NT2/D1 (cell line): ENCODE measurements around the gene NEURL2.
"Not testable (repeated sequence)": the region's sequence is repeated elsewhere in the genome, so short reads cannot be mapped to it uniquely, and the experiment has no call there.

Experiments used
- DNase-seq: peaks from one replicate; pipeline ENCODE4 v3.0.0-alpha.2; 2011; ENCODE audit warnings: low read depth, low spot score
- H3K27me3 ChIP-seq: 2 replicates; pipeline ENCODE4 v1.6.0; 2011; ENCODE audit warnings: mild to moderate bottlenecking; ENCODE audit not compliant: insufficient read length, insufficient read depth
- H3K36me3 ChIP-seq: 2 replicates; pipeline ENCODE4 v1.6.1; 2011; ENCODE audit warnings: mild to moderate bottlenecking, low read length, mixed read lengths; ENCODE audit not compliant: insufficient read depth, insufficient read length
- H3K4me1 ChIP-seq: 2 replicates; pipeline ENCODE4 v1.5.1; 2011; ENCODE audit not compliant: insufficient read depth, insufficient read length
- H3K4me3 ChIP-seq: 2 replicates; pipeline ENCODE4 v1.5.1; 2011; ENCODE audit warnings: low read depth; ENCODE audit not compliant: insufficient read length
- H3K9ac ChIP-seq: 2 replicates; pipeline ENCODE4 v1.6.0; 2011; ENCODE audit warnings: low read depth; ENCODE audit not compliant: insufficient read length
- H3K9me3 ChIP-seq: 2 replicates; pipeline ENCODE4 v1.5.1; 2011; ENCODE audit warnings: mild to moderate bottlenecking, low read length; ENCODE audit not compliant: insufficient read depth
- SUZ12 ChIP-seq: IDR thresholded peaks from 2 replicates; pipeline ENCODE4 v1.6.1; 2011; ENCODE audit not compliant: insufficient read length, insufficient read depth; ENCODE audit errors: extremely low read depth
- YY1 ChIP-seq: IDR thresholded peaks from 2 replicates; pipeline ENCODE4 v1.6.1; 2011; ENCODE audit not compliant: insufficient read length, insufficient read depth
- ZNF274 ChIP-seq: IDR thresholded peaks from 2 replicates; pipeline ENCODE4 v1.6.1; 2011; ENCODE audit warnings: mild to moderate bottlenecking, low read depth, low read length

The NEURL2 gene

DNA sequence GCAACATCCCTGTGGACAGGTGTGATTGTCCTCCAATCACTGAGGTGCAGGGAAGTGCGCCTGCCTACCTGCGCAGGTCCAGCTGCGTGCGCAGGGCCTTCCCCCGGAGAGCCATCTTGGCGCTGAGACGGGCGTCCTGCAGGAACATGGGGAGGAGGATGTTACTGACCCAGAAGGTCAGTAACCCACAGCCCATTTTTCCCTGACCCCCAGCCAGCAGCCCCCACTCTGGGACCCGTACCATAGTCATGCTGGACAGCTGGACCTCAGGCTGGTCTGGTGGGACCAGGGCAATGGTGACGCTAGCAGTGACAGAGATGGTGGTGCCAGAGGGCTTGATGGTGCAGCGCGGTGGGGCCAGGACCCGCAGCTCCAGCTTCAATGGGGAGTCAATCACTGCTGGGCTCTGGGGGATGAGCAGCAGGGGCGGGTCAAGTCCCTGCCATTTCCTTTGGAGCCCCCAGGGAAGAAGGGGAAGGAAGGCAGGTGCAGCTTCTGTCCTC, 11.2 kb upstream of the NEURL2 start:
- Histone ChIP-seq H3K4me1 (peaks cover 7% of the 10 kb centered on the region), H3K4me3 (no peak overlapping the region), H3K27me3 (no peaks in the 10 kb centered on the region), H3K36me3 (peaks cover 91% of the 10 kb centered on the region), H3K9me3 (no peaks in the 10 kb centered on the region), H3K9ac (no peak overlapping the region)
- no peak for TF ChIP-seq ZNF274
- no peak for TF ChIP-seq SUZ12
- no peak for TF ChIP-seq YY1
- DNase-seq: no peak

- peaks cover 93% of the 10 kb centered on the region for H3K36me3 ChIP-seq
- not testable (repeated sequence) for H3K27me3 ChIP-seq, H3K4me1 ChIP-seq, H3K9ac ChIP-seq, DNase-seq, H3K4me3 ChIP-seq, H3K9me3 ChIP-seq
Measured at GRCh38 chr20:45901332-45901731, 10.3 kb upstream of the NEURL2 start.

DNA sequence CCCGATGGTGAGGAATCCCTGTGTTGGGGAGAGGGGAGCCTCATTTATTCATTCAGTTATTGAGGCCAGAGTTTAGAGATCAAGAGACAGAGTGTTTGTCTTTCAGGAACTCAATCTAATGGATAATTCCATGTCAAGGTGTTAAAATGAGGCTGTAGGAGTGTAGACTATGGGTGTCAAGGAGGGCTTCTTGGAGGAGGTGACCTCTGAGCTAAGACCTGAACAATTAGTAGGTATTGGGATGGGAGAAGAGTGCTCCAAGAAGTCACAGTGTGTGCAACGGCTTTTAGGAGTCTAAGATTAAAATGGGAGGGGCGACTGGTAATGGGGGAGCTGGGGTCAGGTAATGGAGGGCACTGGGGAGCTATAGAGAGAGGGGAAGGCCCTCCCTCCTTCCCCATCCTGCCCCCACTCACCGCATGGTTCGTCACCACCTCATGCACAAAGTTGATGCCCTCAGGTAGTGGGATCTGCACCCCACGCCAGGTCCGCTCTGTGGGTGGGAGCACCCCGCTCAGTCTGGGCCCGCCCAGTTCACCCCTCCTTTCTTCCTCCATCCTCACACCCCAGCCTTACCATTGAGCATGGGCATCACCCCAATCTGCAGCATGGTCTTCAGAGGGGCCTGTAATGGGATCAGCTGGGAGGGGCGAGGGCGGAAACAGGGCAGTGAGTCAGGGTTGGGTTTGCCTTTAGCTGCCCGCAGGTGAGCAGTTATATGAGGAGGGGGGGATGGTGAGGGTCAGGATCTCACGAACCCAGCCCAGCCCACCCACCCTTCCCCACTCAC, 8.2 kb upstream of the NEURL2 start:
- Histone ChIP-seq H3K4me1 (no peaks in the 10 kb centered on the region), H3K9me3 (no peaks in the 10 kb centered on the region), H3K4me3 (no peak overlapping the region), H3K27me3 (no peaks in the 10 kb centered on the region), H3K36me3 (peaks cover 88% of the 10 kb centered on the region), H3K9ac (no peak overlapping the region)
- DNase-seq: no peak
- TF ChIP-seq YY1 (no peak), ZNF274 (no peak), SUZ12 (no peak)

DNA sequence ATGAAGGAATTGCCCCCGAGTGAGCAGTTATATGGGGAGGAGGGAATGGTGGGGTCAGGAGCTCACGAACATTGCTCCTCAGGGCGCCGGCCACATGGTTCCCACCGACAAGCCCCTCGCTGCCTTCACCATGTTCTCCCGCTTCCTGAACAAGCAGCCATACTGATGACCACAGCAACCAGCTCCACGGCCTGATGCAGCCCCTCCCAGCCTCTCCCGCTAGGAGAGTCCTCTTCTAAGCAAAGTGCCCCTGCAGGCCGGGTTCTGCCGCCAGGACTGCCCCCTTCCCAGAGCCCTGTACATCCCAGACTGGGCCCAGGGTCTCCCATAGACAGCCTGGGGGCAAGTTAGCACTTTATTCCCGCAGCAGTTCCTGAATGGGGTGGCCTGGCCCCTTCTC, 7.3 kb upstream of the NEURL2 start:
- TF ChIP-seq ZNF274 (no peak), SUZ12 (no peak), YY1 (no peak)
- DNase-seq: no peak
- Histone ChIP-seq H3K4me1 (no peaks in the 10 kb centered on the region), H3K27me3 (no peaks in the 10 kb centered on the region), H3K4me3 (no peak overlapping the region), H3K9me3 (no peaks in the 10 kb centered on the region), H3K36me3 (peaks cover 84% of the 10 kb centered on the region), H3K9ac (no peak overlapping the region)

GRCh38 chr20:45897692-45898091, 6.7 kb upstream of the NEURL2 start:
- no peak for DNase-seq
- no peak overlapping the region for H3K4me3 ChIP-seq
- H3K9ac ChIP-seq: no peak overlapping the region
- no peaks in the 10 kb centered on the region for H3K27me3 ChIP-seq
- H3K36me3 ChIP-seq: peaks cover 84% of the 10 kb centered on the region
- no peak for TF ChIP-seq ZNF274
- TF ChIP-seq YY1: no peak
- no peak for TF ChIP-seq SUZ12
- H3K4me1 ChIP-seq: no peaks in the 10 kb centered on the region
- no peaks in the 10 kb centered on the region for H3K9me3 ChIP-seq

DNA sequence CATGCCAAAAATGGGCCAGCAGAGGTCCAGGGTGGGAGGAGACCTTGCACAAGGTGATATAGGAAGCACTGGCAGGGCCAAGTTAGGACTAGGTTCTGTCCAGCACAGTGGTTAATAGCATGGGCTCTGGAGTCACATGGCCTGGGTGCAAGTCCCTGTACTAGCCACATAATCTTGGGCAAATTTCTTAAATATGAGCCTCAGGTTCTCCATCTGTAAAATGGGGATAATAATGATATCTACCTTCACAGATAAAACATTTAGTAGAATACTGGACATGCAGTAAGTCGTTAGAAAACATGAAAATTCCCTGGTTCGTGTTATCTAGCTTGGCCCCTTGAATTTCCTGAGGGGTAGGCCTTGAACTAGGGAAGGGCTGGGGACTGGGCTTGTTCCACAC, 6.3 kb upstream of the NEURL2 start:
- Histone ChIP-seq H3K9me3 (no peaks in the 10 kb centered on the region), H3K27me3 (no peaks in the 10 kb centered on the region), H3K36me3 (peaks cover 84% of the 10 kb centered on the region), H3K4me3 (no peak overlapping the region), H3K4me1 (no peaks in the 10 kb centered on the region), H3K9ac (no peak overlapping the region)
- DNase-seq: no peak
- TF ChIP-seq YY1 (no peak), ZNF274 (no peak), SUZ12 (no peak)

- Histone ChIP-seq H3K9me3 (no peaks in the 10 kb centered on the region), H3K36me3 (peaks cover 79% of the 10 kb centered on the region), H3K9ac (no peak overlapping the region), H3K4me1 (no peaks in the 10 kb centered on the region), H3K4me3 (no peak overlapping the region), H3K27me3 (no peaks in the 10 kb centered on the region)
- DNase-seq: no peak
- TF ChIP-seq YY1 (no peak), ZNF274 (no peak), SUZ12 (no peak)
Measured at GRCh38 chr20:45896641-45897161, 5.7 kb upstream of the NEURL2 start.
